H9 (cell line): ENCODE results near the gene MYH9. TPM values are rescaled to one million over a fixed set of nuclear protein-coding genes. Genes with fewer than 3 reads are reported as not detected.

Experiments used
- DNase-seq: peaks from one replicate; pipeline ENCODE4 v3.0.0-alpha.2; 2017
- H2AFZ ChIP-seq: one replicate; pipeline ENCODE4 v1.6.1; 2013; ENCODE audit warnings: mild to moderate bottlenecking, low read length, control low read depth, moderate library complexity
- H2AK5ac ChIP-seq: 2 replicates; pipeline ENCODE4 v1.6.1; 2013; ENCODE audit warnings: low read length, control low read depth, mixed read lengths; ENCODE audit not compliant: insufficient read length
- H2BK120ac ChIP-seq: one replicate; pipeline ENCODE4 v1.6.1; 2013; ENCODE audit warnings: low read depth, mild to moderate bottlenecking, low read length, control low read depth, inconsistent platforms; ENCODE audit not compliant: poor library complexity, severe bottlenecking
- H2BK12ac ChIP-seq: 2 replicates; pipeline ENCODE4 v1.6.1; 2013; ENCODE audit warnings: low read length, control low read depth, mixed read lengths, low read depth; ENCODE audit not compliant: insufficient read length
- H2BK15ac ChIP-seq: 2 replicates; pipeline ENCODE4 v1.6.1; 2013; ENCODE audit warnings: low read depth, low read length, control low read depth
- H2BK20ac ChIP-seq: one replicate; pipeline ENCODE4 v1.6.1; 2013; ENCODE audit warnings: low read depth, mild to moderate bottlenecking, low read length, control low read depth, inconsistent platforms; ENCODE audit not compliant: poor library complexity, severe bottlenecking
- H2BK5ac ChIP-seq: 2 replicates; pipeline ENCODE4 v1.6.1; 2013; ENCODE audit warnings: low read length, control low read depth, mixed read lengths; ENCODE audit not compliant: insufficient read length
- H3K14ac ChIP-seq: 2 replicates; pipeline ENCODE4 v1.6.1; 2013; ENCODE audit warnings: low read length, control low read depth; ENCODE audit not compliant: insufficient read depth
- H3K18ac ChIP-seq: 2 replicates; pipeline ENCODE4 v1.6.1; 2013; ENCODE audit warnings: low read depth, mild to moderate bottlenecking, mixed read lengths, low read length, control low read depth; ENCODE audit not compliant: insufficient read length
- H3K23ac ChIP-seq: 2 replicates; pipeline ENCODE4 v1.6.1; 2013; ENCODE audit warnings: low read length, control low read depth, mixed read lengths, low read depth; ENCODE audit not compliant: insufficient read length
- H3K23me2 ChIP-seq: 2 replicates; pipeline ENCODE4 v1.6.1; 2013; ENCODE audit warnings: low read depth, mild to moderate bottlenecking, mixed read lengths, low read length, control low read depth; ENCODE audit not compliant: insufficient read length, poor library complexity, severe bottlenecking
- H3K27ac ChIP-seq: 2 replicates; pipeline ENCODE4 v1.5.1; 2013; ENCODE audit warnings: low read length, control low read depth, mixed read lengths, low read depth; ENCODE audit not compliant: insufficient read length
- H3K27me3 ChIP-seq: 2 replicates; pipeline ENCODE4 v1.6.1; 2013; ENCODE audit warnings: low read length, control low read depth, inconsistent platforms; ENCODE audit not compliant: insufficient read depth
- H3K4ac ChIP-seq: 2 replicates; pipeline ENCODE4 v1.6.1; 2013; ENCODE audit warnings: low read depth, mild to moderate bottlenecking, control low read depth, inconsistent platforms, low read length, moderate library complexity
- H3K4me1 ChIP-seq: 2 replicates; pipeline ENCODE4 v1.6.1; 2013; ENCODE audit warnings: low read length, control low read depth, inconsistent platforms; ENCODE audit not compliant: insufficient read depth
- H3K4me2 ChIP-seq: 2 replicates; pipeline ENCODE4 v1.6.1; 2013; ENCODE audit warnings: low read length, control low read depth, mixed read lengths; ENCODE audit not compliant: insufficient read length, insufficient read depth
- H3K56ac ChIP-seq: 2 replicates; pipeline ENCODE4 v1.6.1; 2013; ENCODE audit warnings: low read depth, mild to moderate bottlenecking, mixed read lengths, low read length, control low read depth; ENCODE audit not compliant: insufficient read length
- H3K79me1 ChIP-seq: 2 replicates; pipeline ENCODE4 v1.6.1; 2013; ENCODE audit warnings: low read depth, mild to moderate bottlenecking, moderate library complexity, low read length, control low read depth, inconsistent platforms; ENCODE audit not compliant: insufficient read depth, poor library complexity, severe bottlenecking
- H3K79me2 ChIP-seq: 2 replicates; pipeline ENCODE4 v1.6.1; 2013; ENCODE audit warnings: low read length, control low read depth, inconsistent platforms; ENCODE audit not compliant: insufficient read depth
- H3K9ac ChIP-seq: 2 replicates; pipeline ENCODE4 v1.6.1; 2013; ENCODE audit warnings: low read length, control low read depth, mixed read lengths; ENCODE audit not compliant: insufficient read length; ENCODE audit errors: extremely low read depth
- H3K9me3 ChIP-seq: one replicate; pipeline ENCODE4 v1.6.1; 2013; ENCODE audit warnings: low read depth, low read length, inconsistent platforms; ENCODE audit not compliant: control insufficient read depth
- H3T11ph ChIP-seq: one replicate; pipeline ENCODE4 v1.6.1; 2013; ENCODE audit warnings: mild to moderate bottlenecking, low read length, control low read depth, inconsistent platforms
- H4K20me1 ChIP-seq: one replicate; pipeline ENCODE4 v1.6.1; 2013; ENCODE audit not compliant: control insufficient read depth, insufficient read length, insufficient read depth
- H4K5ac ChIP-seq: 2 replicates; pipeline ENCODE4 v1.6.1; 2013; ENCODE audit warnings: low read depth, mild to moderate bottlenecking, mixed read lengths, low read length, control low read depth; ENCODE audit not compliant: insufficient read length
- H4K8ac ChIP-seq: replicated peaks from 2 replicates; pipeline ENCODE4 v1.6.1; 2013; ENCODE audit warnings: low read length, control low read depth, mixed read lengths, low read depth; ENCODE audit not compliant: insufficient read length
- H4K91ac ChIP-seq: 2 replicates; pipeline ENCODE4 v1.6.1; 2013; ENCODE audit warnings: low read depth, mild to moderate bottlenecking, moderate library complexity, mixed read lengths, low read length, control low read depth; ENCODE audit not compliant: insufficient read length
- H3K27ac Mint-ChIP-seq, 3 experiments: 2 replicates in 2 of 3; 3 replicates in 1 of 3; pipeline ENCODE4 v1.8.0; 2020 to 2021; ENCODE audit warnings: mixed read lengths in 3 of 3, mild to moderate bottlenecking in 1 of 3, moderate library complexity in 1 of 3
- H3K27me3 Mint-ChIP-seq: 2 replicates; pipeline ENCODE4 v1.8.0; 2021; ENCODE audit warnings: low read depth, mild to moderate bottlenecking, moderate library complexity, mixed read lengths
- H3K36me3 Mint-ChIP-seq, 3 experiments: 2 replicates in 2 of 3; 3 replicates in 1 of 3; pipeline ENCODE4 v1.8.0; 2020 to 2021; ENCODE audit warnings: low read depth in 3 of 3, mixed read lengths in 3 of 3; ENCODE audit not compliant: insufficient read depth in 1 of 3
- H3K4me1 Mint-ChIP-seq, 2 experiments: 2 replicates each; pipeline ENCODE4 v1.8.0; 2020; ENCODE audit warnings: mixed read lengths in 2 of 2
- H3K4me3 Mint-ChIP-seq, 2 experiments: 2 replicates in 1 of 2; 3 replicates in 1 of 2; pipeline ENCODE4 v1.8.0; 2020 to 2021; ENCODE audit warnings: mild to moderate bottlenecking in 2 of 2, mixed read lengths in 2 of 2, moderate library complexity in 1 of 2
- H3K9me3 Mint-ChIP-seq, 2 experiments: 2 replicates in 1 of 2; 3 replicates in 1 of 2; pipeline ENCODE4 v1.8.0; 2020; ENCODE audit warnings: mild to moderate bottlenecking in 2 of 2, mixed read lengths in 2 of 2, moderate library complexity in 1 of 2
- WGBS: extraction: QIAGEN DNeasy Blood & Tissue Kit; methylation state at CpG from one replicate; pipeline ENCODE4 v1.1.7; 2013; ENCODE audit warnings: missing lambda C conversion rate, low lambda C conversion rate, mixed read lengths; ENCODE audit not compliant: insufficient read length; ENCODE audit errors: extremely low coverage; 5-methylcytosine and 5-hydroxymethylcytosine counted together
- total RNA-seq: library from RNA; stranded (reverse); gene quantifications from 2 replicates; pipeline ENCODE4 v1.2.1, GENCODE V29; 2021
- TF ChIP-seq, protein P1 (sequence below): fragments of 200-600 bp; sonication (generic); conservative IDR thresholded peaks from 3 replicates; pipeline ENCODE4 v1.8.0; 2021; ENCODE audit warnings: antibody characterized with exemption, mild to moderate bottlenecking

The MYH9 gene
- total RNA-seq, 1 experiment from 2014 or later = 266 TPM

DNA sequence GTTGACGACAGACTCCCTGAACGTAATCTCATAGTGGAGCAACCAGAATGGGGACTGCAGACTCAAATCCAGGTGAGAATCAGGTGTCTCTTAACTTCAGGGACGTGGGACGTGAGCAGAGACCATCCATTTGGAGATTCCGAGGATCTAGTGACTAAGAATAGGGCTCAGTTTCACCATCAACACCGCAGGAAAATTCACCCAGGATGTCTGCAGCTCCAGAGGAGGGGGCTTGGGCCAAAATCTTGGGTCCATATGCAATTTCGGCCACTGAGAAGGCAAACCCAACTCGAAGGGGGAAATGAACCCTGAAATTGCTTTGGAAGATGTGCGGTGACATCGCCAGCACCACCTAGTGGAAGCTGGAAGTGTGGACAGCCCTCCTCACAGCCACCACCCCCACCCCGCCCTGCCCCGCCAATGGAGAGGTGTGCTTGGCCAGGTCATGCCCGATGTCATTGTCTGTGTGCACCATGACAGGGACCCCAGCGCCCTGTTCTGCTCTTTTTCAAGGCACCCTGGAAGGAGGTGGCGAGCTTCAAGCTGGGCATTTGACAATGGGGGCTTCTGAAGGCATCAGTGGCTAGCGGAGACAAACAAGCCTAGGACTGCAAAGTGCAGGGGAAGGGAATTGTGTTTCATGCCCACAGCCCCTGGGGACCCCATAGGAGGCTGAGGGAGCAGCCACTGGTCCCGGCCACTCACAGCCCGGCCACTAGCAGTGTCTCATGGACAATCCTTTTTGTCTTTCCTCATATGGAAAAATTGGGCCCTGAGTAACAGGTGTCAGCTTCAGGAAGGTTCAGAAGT lies 110.1 kb downstream of the MYH9 start:
- Histone ChIP-seq H3K56ac (no peak overlapping the region), H3K27ac (no peak overlapping the region), H3K23me2 (no peaks in the 10 kb centered on the region), H2AFZ (no peak overlapping the region), H3K4me2 (no peak overlapping the region), H3T11ph (no peak overlapping the region), H3K4me1 (no peaks in the 10 kb centered on the region), H3K79me2 (no peaks in the 10 kb centered on the region), H2BK5ac (no peak overlapping the region), H4K91ac (no peak overlapping the region), H2BK20ac (no peak overlapping the region), H4K20me1 (no peaks in the 10 kb centered on the region), H3K27me3 (no peaks in the 10 kb centered on the region), H4K5ac (no peak overlapping the region), H3K4ac (no peak overlapping the region), H3K79me1 (no peaks in the 10 kb centered on the region), H2AK5ac (no peak overlapping the region), H3K23ac (no peak overlapping the region), H3K18ac (no peak overlapping the region), H2BK15ac (no peak overlapping the region), H4K8ac (no peak overlapping the region), H3K14ac (no peak overlapping the region), H3K9me3 (no peaks in the 10 kb centered on the region), H3K9ac (no peak overlapping the region), H2BK12ac (no peak overlapping the region), H2BK120ac (no peak overlapping the region)
- Mint-ChIP-seq H3K4me1 (peaks cover 11% of the 10 kb centered on the region in 2 experiments), H3K4me3 (peak overlapping the region; percentile 26 to 53; a peak in 3 of 5 replicates), H3K9me3 (no peaks in the 10 kb centered on the region), H3K27ac (no peak overlapping the region), H3K27me3 (peaks cover 5% of the 10 kb centered on the region), H3K36me3 (peaks cover 10 to 29% (median 18%) of the 10 kb centered on the region in 3 experiments; a peak in 6 of 7 replicates)
- peak; percentile 90 for DNase-seq
- WGBS = no CpG with 5 or more reads among the region's 18 CpGs
- TF ChIP-seq, protein P1, sequence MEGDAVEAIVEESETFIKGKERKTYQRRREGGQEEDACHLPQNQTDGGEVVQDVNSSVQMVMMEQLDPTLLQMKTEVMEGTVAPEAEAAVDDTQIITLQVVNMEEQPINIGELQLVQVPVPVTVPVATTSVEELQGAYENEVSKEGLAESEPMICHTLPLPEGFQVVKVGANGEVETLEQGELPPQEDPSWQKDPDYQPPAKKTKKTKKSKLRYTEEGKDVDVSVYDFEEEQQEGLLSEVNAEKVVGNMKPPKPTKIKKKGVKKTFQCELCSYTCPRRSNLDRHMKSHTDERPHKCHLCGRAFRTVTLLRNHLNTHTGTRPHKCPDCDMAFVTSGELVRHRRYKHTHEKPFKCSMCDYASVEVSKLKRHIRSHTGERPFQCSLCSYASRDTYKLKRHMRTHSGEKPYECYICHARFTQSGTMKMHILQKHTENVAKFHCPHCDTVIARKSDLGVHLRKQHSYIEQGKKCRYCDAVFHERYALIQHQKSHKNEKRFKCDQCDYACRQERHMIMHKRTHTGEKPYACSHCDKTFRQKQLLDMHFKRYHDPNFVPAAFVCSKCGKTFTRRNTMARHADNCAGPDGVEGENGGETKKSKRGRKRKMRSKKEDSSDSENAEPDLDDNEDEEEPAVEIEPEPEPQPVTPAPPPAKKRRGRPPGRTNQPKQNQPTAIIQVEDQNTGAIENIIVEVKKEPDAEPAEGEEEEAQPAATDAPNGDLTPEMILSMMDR = peak; percentile 85
